ENCODE data around the gene PARS2.
"Not testable (repeated sequence)": the region's sequence is repeated elsewhere in the genome, so short reads cannot be mapped to it uniquely, and the experiment has no call there.

The PARS2 gene

GRCh38 chr1:54775828-54776721, 11.8 kb upstream of the PARS2 start:
- not testable (repeated sequence) for H3K9ac ChIP-seq (ENCODE audit: low read depth in 1 of 2, low read length in 2 of 2); H3K27me3 ChIP-seq (ENCODE audit: control insufficient read depth in 1 of 2, insufficient read depth in 2 of 2, low read length in 2 of 2); H3K9me3 ChIP-seq (ENCODE audit: control insufficient read depth in 1 of 2, low read length in 2 of 2); H3K4me3 ChIP-seq (ENCODE audit: low read depth in 1 of 2, low read length in 2 of 2); H3K27ac ChIP-seq (ENCODE audit: low read depth, low read length); H3K36me3 ChIP-seq (ENCODE audit: control insufficient read depth in 1 of 2, insufficient read depth in 2 of 2, low read length in 2 of 2); H3K4me1 ChIP-seq (ENCODE audit: control insufficient read depth in 1 of 2, insufficient read depth in 2 of 2, low read length in 2 of 2)

- H3K9ac ChIP-seq (ENCODE audit: low read depth in 1 of 2, low read length in 2 of 2): no peak overlapping the region
- peaks cover 0 to 6% of the 10 kb centered on the region in 2 donors for H3K4me1 ChIP-seq (ENCODE audit: control insufficient read depth in 1 of 2, insufficient read depth in 2 of 2, low read length in 2 of 2)
Measured at GRCh38 chr1:54774820-54775498, 10.6 kb upstream of the PARS2 start.

DNA sequence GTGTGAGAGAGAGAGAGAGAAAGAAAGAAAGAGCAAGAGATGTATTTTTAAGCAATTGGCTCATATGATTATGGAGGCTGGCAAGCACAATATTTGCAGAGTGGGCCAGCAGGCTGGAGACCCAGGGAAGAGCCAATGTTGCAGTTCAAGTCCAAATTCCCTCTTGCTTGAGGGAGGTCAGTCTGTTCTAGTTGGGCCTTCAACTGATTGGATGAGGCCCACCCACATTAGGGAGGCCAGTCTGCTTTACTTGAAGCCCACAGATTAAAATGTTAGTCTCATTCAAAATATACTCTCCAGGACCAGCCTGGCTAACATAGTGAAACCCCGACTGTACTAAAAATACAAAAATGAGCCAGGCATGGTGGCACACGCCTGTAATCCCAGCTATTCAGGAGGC, 8.6 kb upstream of the PARS2 start:
- H3K9ac ChIP-seq (ENCODE audit: low read depth in 1 of 2, low read length in 2 of 2): no peak overlapping the region
- no peak overlapping the region for H3K4me3 ChIP-seq (ENCODE audit: low read depth in 1 of 2, low read length in 2 of 2)
- no peaks in the 10 kb centered on the region for H3K36me3 ChIP-seq (ENCODE audit: control insufficient read depth in 1 of 2, insufficient read depth in 2 of 2, low read length in 2 of 2)
- no peak overlapping the region for H3K27ac ChIP-seq (ENCODE audit: low read depth, low read length)
- no peaks in the 10 kb centered on the region for H3K9me3 ChIP-seq (ENCODE audit: control insufficient read depth in 1 of 2, low read length in 2 of 2)
- peaks cover 0 to 6% of the 10 kb centered on the region in 2 donors for H3K4me1 ChIP-seq (ENCODE audit: control insufficient read depth in 1 of 2, insufficient read depth in 2 of 2, low read length in 2 of 2)
- no peaks in the 10 kb centered on the region for H3K27me3 ChIP-seq (ENCODE audit: control insufficient read depth in 1 of 2, insufficient read depth in 2 of 2, low read length in 2 of 2)

More at GRCh38 chr1:54774820-54775498, 10.6 kb upstream of the PARS2 start:
- Histone ChIP-seq H3K27me3 (ENCODE audit: control insufficient read depth in 1 of 2, insufficient read depth in 2 of 2, low read length in 2 of 2) (no peaks in the 10 kb centered on the region), H3K4me3 (ENCODE audit: low read depth in 1 of 2, low read length in 2 of 2) (no peak overlapping the region), H3K36me3 (ENCODE audit: control insufficient read depth in 1 of 2, insufficient read depth in 2 of 2, low read length in 2 of 2) (peaks cover 0 to 6% of the 10 kb centered on the region in 2 donors), H3K27ac (ENCODE audit: low read depth, low read length) (no peak overlapping the region), H3K9me3 (ENCODE audit: control insufficient read depth in 1 of 2, low read length in 2 of 2) (no peaks in the 10 kb centered on the region)

DNA sequence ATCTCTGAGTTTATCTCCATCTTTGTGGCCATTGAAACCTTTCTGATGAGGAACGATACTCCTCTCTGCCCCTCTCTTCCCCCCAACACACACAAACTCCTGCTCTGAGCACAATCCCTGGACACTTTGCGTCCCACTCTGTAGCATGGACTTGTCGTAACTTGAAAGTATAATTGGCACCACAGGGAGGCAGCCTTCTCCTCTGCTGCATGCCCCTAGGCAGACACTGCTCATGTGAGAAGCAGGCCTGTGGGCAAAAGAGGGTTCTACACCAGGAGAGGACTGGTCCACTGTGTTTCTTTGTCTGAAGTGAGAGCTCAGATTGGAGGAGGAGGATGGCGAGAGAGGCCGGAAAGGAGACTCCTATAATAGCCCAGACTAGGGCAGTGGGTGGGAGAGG, 3.8 kb upstream of the PARS2 start:
- Histone ChIP-seq H3K9me3 (ENCODE audit: control insufficient read depth in 1 of 2, low read length in 2 of 2) (no peaks in the 10 kb centered on the region), H3K4me1 (ENCODE audit: control insufficient read depth in 1 of 2, insufficient read depth in 2 of 2, low read length in 2 of 2) (peaks cover 6 to 9% of the 10 kb centered on the region in 2 donors), H3K27ac (ENCODE audit: low read depth, low read length) (no peak overlapping the region), H3K9ac (ENCODE audit: low read depth in 1 of 2, low read length in 2 of 2) (no peak overlapping the region), H3K27me3 (ENCODE audit: control insufficient read depth in 1 of 2, insufficient read depth in 2 of 2, low read length in 2 of 2) (no peaks in the 10 kb centered on the region), H3K4me3 (ENCODE audit: low read depth in 1 of 2, low read length in 2 of 2) (no peak overlapping the region), H3K36me3 (ENCODE audit: control insufficient read depth in 1 of 2, insufficient read depth in 2 of 2, low read length in 2 of 2) (no peaks in the 10 kb centered on the region)

GRCh38 chr1:54767526-54767925, 3.2 kb upstream of the PARS2 start:
- peaks cover 9 to 10% of the 10 kb centered on the region in 2 donors for H3K4me1 ChIP-seq (ENCODE audit: control insufficient read depth in 1 of 2, insufficient read depth in 2 of 2, low read length in 2 of 2)
- no peak overlapping the region for H3K9ac ChIP-seq (ENCODE audit: low read depth in 1 of 2, low read length in 2 of 2)
- H3K4me3 ChIP-seq (ENCODE audit: low read depth in 1 of 2, low read length in 2 of 2): no peak overlapping the region
- no peaks in the 10 kb centered on the region for H3K36me3 ChIP-seq (ENCODE audit: control insufficient read depth in 1 of 2, insufficient read depth in 2 of 2, low read length in 2 of 2)
- H3K9me3 ChIP-seq (ENCODE audit: control insufficient read depth in 1 of 2, low read length in 2 of 2): no peaks in the 10 kb centered on the region
- no peak overlapping the region for H3K27ac ChIP-seq (ENCODE audit: low read depth, low read length)
- no peaks in the 10 kb centered on the region for H3K27me3 ChIP-seq (ENCODE audit: control insufficient read depth in 1 of 2, insufficient read depth in 2 of 2, low read length in 2 of 2)

DNA sequence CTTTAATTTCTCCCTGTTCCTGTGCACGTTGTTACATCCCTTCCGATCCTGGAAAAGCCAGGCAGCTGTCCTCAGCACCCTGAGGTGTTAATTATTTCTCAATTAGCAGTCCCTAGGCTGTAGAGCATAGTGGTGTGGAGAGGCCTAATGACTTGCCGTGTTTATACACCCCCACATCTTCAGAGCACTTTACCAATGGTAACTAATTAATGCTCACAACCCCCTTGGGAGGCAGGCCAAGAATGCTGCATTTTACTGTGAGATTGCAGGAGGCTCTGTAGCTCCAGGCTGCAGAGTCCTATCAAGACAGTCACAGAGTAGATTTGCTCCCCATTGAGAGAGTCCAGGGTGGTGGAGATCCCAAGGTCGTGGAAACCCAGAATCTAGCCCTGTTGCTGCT, 2.4 kb upstream of the PARS2 start:
- Histone ChIP-seq H3K4me3 (ENCODE audit: low read depth in 1 of 2, low read length in 2 of 2) (no peak overlapping the region), H3K36me3 (ENCODE audit: control insufficient read depth in 1 of 2, insufficient read depth in 2 of 2, low read length in 2 of 2) (no peaks in the 10 kb centered on the region), H3K27me3 (ENCODE audit: control insufficient read depth in 1 of 2, insufficient read depth in 2 of 2, low read length in 2 of 2) (no peaks in the 10 kb centered on the region), H3K27ac (ENCODE audit: low read depth, low read length) (no peak overlapping the region), H3K4me1 (ENCODE audit: control insufficient read depth in 1 of 2, insufficient read depth in 2 of 2, low read length in 2 of 2) (peaks cover 9 to 10% of the 10 kb centered on the region in 2 donors), H3K9me3 (ENCODE audit: control insufficient read depth in 1 of 2, low read length in 2 of 2) (no peaks in the 10 kb centered on the region), H3K9ac (ENCODE audit: low read depth in 1 of 2, low read length in 2 of 2) (no peak overlapping the region)

DNA sequence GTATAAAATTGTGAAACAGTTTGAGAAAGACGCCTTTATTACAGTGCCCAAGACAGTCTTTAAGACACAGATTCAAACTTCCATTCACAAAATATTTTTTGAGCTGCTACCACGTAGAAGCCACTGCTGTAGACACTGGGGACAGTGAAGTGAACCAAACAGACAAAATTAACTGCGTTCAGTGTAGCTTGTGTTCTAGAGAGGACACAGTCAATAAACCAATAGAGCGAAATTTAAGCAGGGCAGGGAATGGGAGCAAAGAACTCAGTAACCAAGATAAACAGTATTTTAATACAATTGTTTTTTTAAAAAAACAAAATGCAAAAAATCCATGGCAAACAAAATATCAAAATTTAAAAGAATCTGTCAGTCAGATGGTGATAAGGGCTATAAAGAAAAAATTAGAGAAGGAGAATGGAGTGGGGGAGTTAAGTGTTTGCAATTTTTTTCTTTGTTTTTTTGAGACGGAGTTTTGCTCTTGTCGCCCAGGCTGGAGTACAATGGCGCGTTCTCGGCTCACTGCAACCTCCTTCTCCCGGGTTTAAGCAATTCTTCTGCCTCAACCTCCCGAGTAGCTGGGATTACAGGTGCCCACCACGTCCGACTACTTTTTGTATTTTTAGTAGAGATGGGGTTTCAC, 719 bp upstream of the PARS2 start:
- Histone ChIP-seq H3K27ac (ENCODE audit: low read depth, low read length) (peak overlapping the region; percentile 30), H3K4me1 (ENCODE audit: control insufficient read depth in 1 of 2, insufficient read depth in 2 of 2, low read length in 2 of 2) (peaks cover 9 to 10% of the 10 kb centered on the region in 2 donors), H3K4me3 (ENCODE audit: low read depth in 1 of 2, low read length in 2 of 2) (peak overlapping the region; percentile 60 to 100), H3K27me3 (ENCODE audit: control insufficient read depth in 1 of 2, insufficient read depth in 2 of 2, low read length in 2 of 2) (no peaks in the 10 kb centered on the region), H3K9me3 (ENCODE audit: control insufficient read depth in 1 of 2, low read length in 2 of 2) (no peaks in the 10 kb centered on the region), H3K9ac (ENCODE audit: low read depth in 1 of 2, low read length in 2 of 2) (peak overlapping the region; percentile 28 to 49), H3K36me3 (ENCODE audit: control insufficient read depth in 1 of 2, insufficient read depth in 2 of 2, low read length in 2 of 2) (no peaks in the 10 kb centered on the region)

DNA sequence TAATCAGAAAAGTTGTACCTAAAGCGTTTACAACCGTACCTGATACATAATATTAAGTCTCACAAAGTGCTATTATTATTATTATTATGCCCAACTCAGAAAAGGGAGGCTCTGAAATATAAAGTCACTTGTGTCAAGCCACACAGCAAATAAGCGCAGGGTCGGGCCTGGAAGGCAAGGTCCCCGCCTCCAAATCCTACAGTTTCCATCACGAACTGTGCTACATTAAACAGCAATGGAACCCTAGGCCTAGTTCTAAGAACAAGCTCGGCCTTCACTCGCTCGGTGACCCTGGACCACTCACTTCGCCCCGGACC, 549 bp downstream of the PARS2 start:
- peak overlapping the region; percentile 47 for H3K27ac ChIP-seq (ENCODE audit: low read depth, low read length)

GRCh38 chr1:54758678-54759348, 5.5 kb downstream of the PARS2 start:
- H3K9me3 ChIP-seq (ENCODE audit: control insufficient read depth in 1 of 2, low read length in 2 of 2): no peaks in the 10 kb centered on the region
- H3K4me3 ChIP-seq (ENCODE audit: low read depth in 1 of 2, low read length in 2 of 2): no peak overlapping the region
- no peak overlapping the region for H3K9ac ChIP-seq (ENCODE audit: low read depth in 1 of 2, low read length in 2 of 2)
- no peak overlapping the region for H3K27ac ChIP-seq (ENCODE audit: low read depth, low read length)
- no peaks in the 10 kb centered on the region for H3K27me3 ChIP-seq (ENCODE audit: control insufficient read depth in 1 of 2, insufficient read depth in 2 of 2, low read length in 2 of 2)
- peaks cover 6 to 10% of the 10 kb centered on the region in 2 donors for H3K4me1 ChIP-seq (ENCODE audit: control insufficient read depth in 1 of 2, insufficient read depth in 2 of 2, low read length in 2 of 2)
- peaks cover 11 to 18% of the 10 kb centered on the region in 2 donors for H3K36me3 ChIP-seq (ENCODE audit: control insufficient read depth in 1 of 2, insufficient read depth in 2 of 2, low read length in 2 of 2)

More for the DNA sequence above, 549 bp downstream of the PARS2 start:
- no peaks in the 10 kb centered on the region for H3K9me3 ChIP-seq (ENCODE audit: control insufficient read depth in 1 of 2, low read length in 2 of 2)
- peak overlapping the region; percentile 91 to 100 for H3K4me3 ChIP-seq (ENCODE audit: low read depth in 1 of 2, low read length in 2 of 2)
- no peaks in the 10 kb centered on the region for H3K27me3 ChIP-seq (ENCODE audit: control insufficient read depth in 1 of 2, insufficient read depth in 2 of 2, low read length in 2 of 2)
- H3K36me3 ChIP-seq (ENCODE audit: control insufficient read depth in 1 of 2, insufficient read depth in 2 of 2, low read length in 2 of 2): peaks cover 0 to 1% of the 10 kb centered on the region in 2 donors
- H3K9ac ChIP-seq (ENCODE audit: low read depth in 1 of 2, low read length in 2 of 2): peak overlapping the region; percentile 71 to 89
- H3K4me1 ChIP-seq (ENCODE audit: control insufficient read depth in 1 of 2, insufficient read depth in 2 of 2, low read length in 2 of 2): peaks cover 9 to 10% of the 10 kb centered on the region in 2 donors
